Measurements from ENCODE around the gene ADAM23. TPM values are rescaled to one million over a fixed set of nuclear protein-coding genes. Genes with fewer than 3 reads are reported as not detected.

Gene ADAM23
- total and polyA plus RNA-seq, 2 of the 13 experiments (the other 11 are each of a cell fraction or from before 2014, with no cell fraction given) = 0.04 TPM; not detected in 1

- no TSS peak for BruUV-seq (replicated peaks)
- no peak overlapping the region for H2AFZ ChIP-seq (ENCODE audit: low read length)
- no peak overlapping the region for H3K4me2 ChIP-seq (ENCODE audit: low read depth, low read length)
- no peak overlapping the region for H3K9ac ChIP-seq (ENCODE audit: insufficient read depth, low read depth, low read length)
- H3K79me2 ChIP-seq (ENCODE audit: insufficient read depth, low read length) = no peaks in the 10 kb centered on the region
- POLR2A ChIA-PET = no interaction called here
- CTCF ChIA-PET (ENCODE audit: low intra/inter-chr PET ratio, low total read pairs) = no interaction called here
- in situ Hi-C loops (cut with HindIII; ENCODE audit: extremely low pct_ligation_motif_present, low pct_unique_long_range_greater_than_20kb) = no loop called here
- no peaks in the 10 kb centered on the region for H3K9me3 ChIP-seq (ENCODE audit: low read length)
- H3K27ac ChIP-seq (ENCODE audit: extremely low read length, insufficient read depth, low read length) = no peak overlapping the region
- peaks cover 13% of the 10 kb centered on the region for H3K4me1 ChIP-seq (ENCODE audit: insufficient read depth, low read length)
- FAIRE-seq (no peak), DNase-seq (ENCODE audit: low spot score) (no peak), ATAC-seq (no peak)
- TF ChIP-seq DMTF1 (CRISPR knock-in tag; IDR thresholded peaks at IDR 0.05) (no peak), MAFK (conservative IDR thresholded peaks at IDR 0.05 in 1 of 2, IDR thresholded peaks at IDR 0.05 in 1 of 2; ENCODE audit: low read length in 2 of 2) (peak; percentile 42 to 45; a peak in 3 of 4 replicates), NFE2L2 (IDR thresholded peaks at IDR 0.05; ENCODE audit: low read length) (peak; percentile 80), MAFF (IDR thresholded peaks at IDR 0.05; ENCODE audit: low read depth, low read length) (peak; percentile 29; the same call in 1 of the 2 replicates)
- no peaks in the 10 kb centered on the region; a peak in 1 of 5 replicates for H3K27me3 ChIP-seq (ENCODE audit: control insufficient read depth in 1 of 2, insufficient read depth in 2 of 2, low read length in 2 of 2)
- intact Hi-C loops (cut with micrococcal nuclease; ENCODE audit: unreplicated experiment) = no loop called here
- no peaks in the 10 kb centered on the region for H3K36me3 ChIP-seq (replicated peaks in 1 of 2; ENCODE audit: control insufficient read depth in 1 of 2, insufficient read depth in 2 of 2, low read length in 2 of 2)
- H4K20me1 ChIP-seq (ENCODE audit: insufficient read depth, low read length) = no peaks in the 10 kb centered on the region
- H3K4me3 ChIP-seq (replicated peaks in 1 of 3; ENCODE audit: insufficient read depth in 1 of 3, low read depth in 2 of 3, low read length in 3 of 3) = no peak overlapping the region
Observed at GRCh38 chr2:206433686-206434085, 9.6 kb upstream of the ADAM23 start.

GRCh38 chr2:206435742-206436141, 7.6 kb upstream of the ADAM23 start:
- H2AFZ ChIP-seq (ENCODE audit: low read length) = no peak overlapping the region
- TF ChIP-seq SALL2 (CRISPR knock-in tag; IDR thresholded peaks at IDR 0.05) (0 out of 2 replicates have a peak, but pooled peaks have one; percentile 27), ZNF331 (CRISPR knock-in tag; IDR thresholded peaks at IDR 0.05) (peak; percentile 63; the same call in 1 of the 2 replicates), DMTF1 (CRISPR knock-in tag; IDR thresholded peaks at IDR 0.05) (no peak), EP300 (IDR thresholded peaks at IDR 0.05; ENCODE audit: low read depth in 2 of 2, low read length in 2 of 2) (peak in 1 of 2 experiments; percentile 16; a peak in 1 of 4 replicates), EP300 (CRISPR knock-in tag; IDR thresholded peaks at IDR 0.05; ENCODE audit: borderline replicate concordance) (no peak), SOX5 (CRISPR knock-in tag; IDR thresholded peaks at IDR 0.05; ENCODE audit: borderline replicate concordance) (peak; percentile 67), ZNF660 (CRISPR knock-in tag; IDR thresholded peaks at IDR 0.05; ENCODE audit: borderline replicate concordance, low read depth) (no peak), FOXJ3 (CRISPR knock-in tag; IDR thresholded peaks at IDR 0.05; ENCODE audit: borderline replicate concordance) (peak; percentile 65; the same call in 1 of the 2 replicates), FOXP1 (IDR thresholded peaks at IDR 0.05) (no peak), FOXP1 (CRISPR knock-in tag; IDR thresholded peaks at IDR 0.05) (0 out of 2 replicates have a peak, but pooled peaks have one; percentile 41), ZNF644 (CRISPR knock-in tag; IDR thresholded peaks at IDR 0.05; ENCODE audit: low read depth) (0 out of 2 replicates have a peak, but pooled peaks have one; percentile 8), CEBPB (IDR thresholded peaks at IDR 0.05; ENCODE audit: borderline replicate concordance, low read depth, low read length) (peak; percentile 92)

More at GRCh38 chr2:206435742-206436141, 7.6 kb upstream of the ADAM23 start:
- H4K20me1 ChIP-seq (ENCODE audit: insufficient read depth, low read length) = no peaks in the 10 kb centered on the region
- intact Hi-C loops (cut with micrococcal nuclease; ENCODE audit: unreplicated experiment) = no loop called here
- ChIA-PET CTCF (ENCODE audit: low intra/inter-chr PET ratio, low total read pairs) (no interaction called here), POLR2A (no interaction called here)
- no peaks in the 10 kb centered on the region for H3K36me3 ChIP-seq (replicated peaks in 1 of 2; ENCODE audit: control insufficient read depth in 1 of 2, insufficient read depth in 2 of 2, low read length in 2 of 2)
- H3K9ac ChIP-seq (ENCODE audit: insufficient read depth, low read depth, low read length) = no peak overlapping the region
- no peak overlapping the region for H3K4me2 ChIP-seq (ENCODE audit: low read depth, low read length)
- H3K27ac ChIP-seq (ENCODE audit: extremely low read length, insufficient read depth, low read length) = no peak overlapping the region
- no peaks in the 10 kb centered on the region for H3K9me3 ChIP-seq (ENCODE audit: low read length)
- peaks cover 0 to 10% of the 10 kb centered on the region in 2 experiments; a peak in 1 of 5 replicates for H3K27me3 ChIP-seq (ENCODE audit: control insufficient read depth in 1 of 2, insufficient read depth in 2 of 2, low read length in 2 of 2)
- no TSS peak for BruUV-seq (replicated peaks)
- ATAC-seq (peak; percentile 80), DNase-seq (ENCODE audit: low spot score) (peak; percentile 33), FAIRE-seq (no peak)
- no peak overlapping the region for H3K4me3 ChIP-seq (replicated peaks in 1 of 3; ENCODE audit: insufficient read depth in 1 of 3, low read depth in 2 of 3, low read length in 3 of 3)
- in situ Hi-C loops (cut with HindIII; ENCODE audit: extremely low pct_ligation_motif_present, low pct_unique_long_range_greater_than_20kb) = no loop called here
- peaks cover 13% of the 10 kb centered on the region for H3K4me1 ChIP-seq (ENCODE audit: insufficient read depth, low read length)
- WGBS (ENCODE audit: low lambda C conversion rate) = 2% methylated on average over 3 of the region's 3 CpGs
- H3K79me2 ChIP-seq (ENCODE audit: insufficient read depth, low read length) = no peaks in the 10 kb centered on the region

Measured in HepG2 (cell line).